Mammary epithelial cell (primary cell): ENCODE measurements around the gene BCL11B.

ENCODE experiments used
- EZH2 ChIP-seq: IDR thresholded peaks from 2 replicates; pipeline ENCODE4 v1.6.1; 2012; ENCODE audit warnings: low read length, inconsistent platforms, borderline replicate concordance
- TF ChIP-seq, protein P1 (sequence below), 2 donors: IDR thresholded peaks in 1 of 2; conservative IDR thresholded peaks in 1 of 2; 2 replicates each; pipeline ENCODE4 v1.5.1; 2011 to 2012; ENCODE audit warnings: inconsistent platforms in 2 of 2, low read length in 2 of 2, mild to moderate bottlenecking in 2 of 2, control low read depth in 1 of 2, low read depth in 1 of 2; ENCODE audit not compliant: insufficient read depth in 1 of 2; ENCODE audit errors: extremely low read depth in 1 of 2

DNA sequence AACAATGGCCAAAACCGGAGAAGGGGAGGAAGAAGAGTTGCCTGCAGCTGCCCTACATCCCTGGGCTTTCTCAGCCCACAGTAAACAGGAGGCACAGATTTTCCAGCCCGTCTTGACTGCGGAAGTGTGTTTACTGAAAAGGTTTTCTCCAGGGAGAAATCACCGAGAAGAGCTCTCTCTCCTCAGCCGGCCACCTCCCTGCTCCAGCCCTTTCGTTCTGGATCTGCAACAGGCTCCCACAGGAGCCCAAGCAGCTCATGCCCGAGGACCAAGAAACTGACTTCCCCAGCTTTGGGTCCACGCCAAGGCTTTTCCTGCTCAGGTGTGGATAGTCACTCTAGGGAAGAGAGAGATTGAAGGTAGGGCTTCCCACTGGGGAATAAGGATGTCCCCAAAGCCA, 61.7 kb downstream of the BCL11B start:
- TF ChIP-seq, protein P1, sequence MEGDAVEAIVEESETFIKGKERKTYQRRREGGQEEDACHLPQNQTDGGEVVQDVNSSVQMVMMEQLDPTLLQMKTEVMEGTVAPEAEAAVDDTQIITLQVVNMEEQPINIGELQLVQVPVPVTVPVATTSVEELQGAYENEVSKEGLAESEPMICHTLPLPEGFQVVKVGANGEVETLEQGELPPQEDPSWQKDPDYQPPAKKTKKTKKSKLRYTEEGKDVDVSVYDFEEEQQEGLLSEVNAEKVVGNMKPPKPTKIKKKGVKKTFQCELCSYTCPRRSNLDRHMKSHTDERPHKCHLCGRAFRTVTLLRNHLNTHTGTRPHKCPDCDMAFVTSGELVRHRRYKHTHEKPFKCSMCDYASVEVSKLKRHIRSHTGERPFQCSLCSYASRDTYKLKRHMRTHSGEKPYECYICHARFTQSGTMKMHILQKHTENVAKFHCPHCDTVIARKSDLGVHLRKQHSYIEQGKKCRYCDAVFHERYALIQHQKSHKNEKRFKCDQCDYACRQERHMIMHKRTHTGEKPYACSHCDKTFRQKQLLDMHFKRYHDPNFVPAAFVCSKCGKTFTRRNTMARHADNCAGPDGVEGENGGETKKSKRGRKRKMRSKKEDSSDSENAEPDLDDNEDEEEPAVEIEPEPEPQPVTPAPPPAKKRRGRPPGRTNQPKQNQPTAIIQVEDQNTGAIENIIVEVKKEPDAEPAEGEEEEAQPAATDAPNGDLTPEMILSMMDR (conservative IDR thresholded peaks at IDR 0.05 in 1 of 2, IDR thresholded peaks at IDR 0.05 in 1 of 2; ENCODE audit: extremely low read depth in 1 of 2, insufficient read depth in 1 of 2, low read depth in 1 of 2, low read length in 2 of 2): no peak
- no peak for TF ChIP-seq EZH2
